Fibroblast of mammary gland (primary cell): ENCODE data around the gene AZU1.

Experiments
- DNase-seq: peaks from one replicate; pipeline ENCODE4 v3.0.0-alpha.2; 2010; ENCODE audit warnings: low read depth
- H3K4me3 ChIP-seq: 2 replicates; pipeline ENCODE4 v1.5.1; 2011; ENCODE audit warnings: low read depth, mild to moderate bottlenecking, low read length, moderate library complexity; ENCODE audit not compliant: control insufficient read depth
- CTCF ChIP-seq: conservative IDR thresholded peaks from 2 replicates; pipeline ENCODE4 v1.5.1; 2011; ENCODE audit warnings: low read depth, low read length, inconsistent platforms; ENCODE audit not compliant: control insufficient read depth, insufficient read depth

Gene AZU1

GRCh38 chr19:879711-880438, 52.2 kb downstream of the AZU1 start:
- no peak for TF ChIP-seq CTCF
- DNase-seq, result no peak
- no peak overlapping the region for H3K4me3 ChIP-seq
